GM18907 (cell line): ENCODE results near the gene RANBP17.
"Not testable (repeated sequence)": the region's sequence is repeated elsewhere in the genome, so short reads cannot be mapped to it uniquely, and the experiment has no call there.

ENCODE experiments used
- ATAC-seq: cut with Tn5 transposase; IDR thresholded peaks from one replicate; pipeline ENCODE4 v1.9.1; 2021; ENCODE audit warnings: mild to moderate bottlenecking, moderate library complexity; ENCODE audit not compliant: unreplicated experiment

The RANBP17 gene

GRCh38 chr5:170937914-170938313 is 76.1 kb downstream of the RANBP17 start:
- ATAC-seq = no peak

GRCh38 chr5:170939178-170939577 is 77.4 kb downstream of the RANBP17 start:
- no peak for ATAC-seq

- ATAC-seq = no peak
These were observed 80.0 kb downstream of the RANBP17 start for GRCh38 chr5:170941788-170942187.

GRCh38 chr5:170945275-170945674 is 83.5 kb downstream of the RANBP17 start:
- no peak for ATAC-seq

- no peak for ATAC-seq
These were observed 98.7 kb downstream of the RANBP17 start for GRCh38 chr5:170960567-170960966.

GRCh38 chr5:170963521-170963920 is 101.7 kb downstream of the RANBP17 start:
- ATAC-seq = no peak

GRCh38 chr5:170974461-170974860 is 112.6 kb downstream of the RANBP17 start:
- no peak for ATAC-seq

GRCh38 chr5:170980261-170980660 is 118.4 kb downstream of the RANBP17 start:
- not testable (repeated sequence) for ATAC-seq

- no peak for ATAC-seq
These were observed 123.7 kb downstream of the RANBP17 start for GRCh38 chr5:170985486-170985885.

GRCh38 chr5:170986598-170986997 is 124.8 kb downstream of the RANBP17 start:
- ATAC-seq = no peak

- no peak for ATAC-seq
These were observed 131.7 kb downstream of the RANBP17 start for GRCh38 chr5:170993476-170993875.

- ATAC-seq = no peak
These were observed 148.3 kb downstream of the RANBP17 start for GRCh38 chr5:171010086-171010485.

- ATAC-seq = no peak
These were observed 149.0 kb downstream of the RANBP17 start for GRCh38 chr5:171010816-171011215.

GRCh38 chr5:171023508-171023907 is 161.7 kb downstream of the RANBP17 start:
- ATAC-seq = no peak

- ATAC-seq = no peak
These were observed 162.3 kb downstream of the RANBP17 start for GRCh38 chr5:171024084-171024483.

GRCh38 chr5:171029401-171029800 is 167.6 kb downstream of the RANBP17 start:
- ATAC-seq = no peak

- ATAC-seq = no peak
These were observed 170.2 kb downstream of the RANBP17 start for GRCh38 chr5:171031977-171032376.

- no peak for ATAC-seq
These were observed 170.7 kb downstream of the RANBP17 start for GRCh38 chr5:171032435-171032973.

- not testable (repeated sequence) for ATAC-seq
These were observed 180.1 kb downstream of the RANBP17 start for GRCh38 chr5:171041893-171042292.

- ATAC-seq = no peak
These were observed 189.1 kb downstream of the RANBP17 start for GRCh38 chr5:171050916-171051315.

GRCh38 chr5:171055875-171056454 is 194.1 kb downstream of the RANBP17 start:
- ATAC-seq = no peak

GRCh38 chr5:171067540-171068130 is 205.8 kb downstream of the RANBP17 start:
- ATAC-seq = no peak

- ATAC-seq = no peak
These were observed 212.9 kb downstream of the RANBP17 start for GRCh38 chr5:171074747-171075146.
